Measurements from ENCODE around the gene RAE1. TPM values are rescaled to one million over a fixed set of nuclear protein-coding genes. Genes with fewer than 3 reads are reported as not detected.

RAE1 gene
- total and polyA plus RNA-seq, 8 donors: 16.4 to 55.5 (median 49.5) TPM

DNA sequence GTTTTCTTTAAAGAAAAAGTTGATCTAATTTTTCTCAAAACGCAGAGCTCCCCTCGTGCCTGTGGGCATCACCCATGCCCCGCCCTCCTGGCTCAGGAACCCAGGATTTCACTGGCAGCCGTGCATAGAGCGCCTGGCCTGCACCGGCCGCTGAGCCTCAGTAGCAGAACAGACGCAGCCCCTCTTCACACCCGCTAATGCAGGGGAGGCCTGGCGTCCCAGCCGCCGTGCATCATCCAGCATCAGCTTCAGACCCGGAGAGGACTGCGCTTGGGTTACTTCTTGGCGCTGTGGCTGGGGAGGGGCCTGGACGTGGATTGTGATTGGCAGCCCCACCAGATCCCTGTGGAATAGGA is 58.2 kb downstream of the RAE1 start:
- TF ChIP-seq, protein P1, sequence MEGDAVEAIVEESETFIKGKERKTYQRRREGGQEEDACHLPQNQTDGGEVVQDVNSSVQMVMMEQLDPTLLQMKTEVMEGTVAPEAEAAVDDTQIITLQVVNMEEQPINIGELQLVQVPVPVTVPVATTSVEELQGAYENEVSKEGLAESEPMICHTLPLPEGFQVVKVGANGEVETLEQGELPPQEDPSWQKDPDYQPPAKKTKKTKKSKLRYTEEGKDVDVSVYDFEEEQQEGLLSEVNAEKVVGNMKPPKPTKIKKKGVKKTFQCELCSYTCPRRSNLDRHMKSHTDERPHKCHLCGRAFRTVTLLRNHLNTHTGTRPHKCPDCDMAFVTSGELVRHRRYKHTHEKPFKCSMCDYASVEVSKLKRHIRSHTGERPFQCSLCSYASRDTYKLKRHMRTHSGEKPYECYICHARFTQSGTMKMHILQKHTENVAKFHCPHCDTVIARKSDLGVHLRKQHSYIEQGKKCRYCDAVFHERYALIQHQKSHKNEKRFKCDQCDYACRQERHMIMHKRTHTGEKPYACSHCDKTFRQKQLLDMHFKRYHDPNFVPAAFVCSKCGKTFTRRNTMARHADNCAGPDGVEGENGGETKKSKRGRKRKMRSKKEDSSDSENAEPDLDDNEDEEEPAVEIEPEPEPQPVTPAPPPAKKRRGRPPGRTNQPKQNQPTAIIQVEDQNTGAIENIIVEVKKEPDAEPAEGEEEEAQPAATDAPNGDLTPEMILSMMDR (IDR thresholded peaks at IDR 0.05): no peak
- H3K27ac ChIP-seq: no peak overlapping the region
- no peak overlapping the region for H3K4me3 ChIP-seq
- intact Hi-C loops (cut with DNase I): no loop called here
- ATAC-seq (no peak), DNase-seq (peak in 1 of 4 donors; percentile 45)
- peaks cover 0 to 63% of the 10 kb centered on the region in 2 donors for H3K36me3 ChIP-seq
- H3K9me3 ChIP-seq: no peaks in the 10 kb centered on the region
- H3K27me3 ChIP-seq: no peaks in the 10 kb centered on the region
- H3K4me1 ChIP-seq: no peaks in the 10 kb centered on the region

DNA sequence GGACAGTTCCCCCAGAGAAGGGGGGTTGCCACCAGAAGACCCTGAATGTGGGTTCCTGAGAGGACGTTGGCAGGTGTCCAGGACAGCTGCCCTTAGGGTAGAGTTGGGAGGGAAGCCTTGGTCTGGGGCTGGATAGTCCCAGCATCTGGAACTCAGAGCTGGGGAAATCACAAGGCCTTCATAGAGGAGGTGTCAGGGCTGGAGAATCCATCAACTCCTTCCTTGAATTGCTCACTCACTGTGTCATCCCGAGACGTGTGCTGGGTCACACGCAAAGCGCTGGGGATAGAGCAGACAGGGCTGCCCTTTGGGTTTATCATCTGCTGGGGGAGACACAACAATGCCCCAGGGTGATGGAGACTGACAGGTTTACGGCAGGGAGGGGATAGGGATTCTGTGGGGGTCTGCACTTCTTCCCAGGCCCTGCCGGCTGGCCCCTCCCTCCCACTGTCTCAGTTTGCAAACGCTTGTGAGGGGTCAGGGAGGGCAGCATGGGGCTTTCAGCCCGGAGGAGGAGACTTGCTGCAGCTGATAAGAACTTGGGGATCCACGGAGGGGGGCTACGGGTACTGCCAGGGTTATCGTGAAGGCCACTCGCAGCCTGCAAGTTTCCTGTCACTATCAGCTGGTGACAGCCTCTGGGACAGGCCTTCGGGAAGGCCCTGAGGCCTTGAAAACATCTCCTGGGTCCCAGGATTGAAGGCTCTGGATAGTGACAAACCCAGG is 58.8 kb downstream of the RAE1 start:
- TF ChIP-seq, protein P1 (IDR thresholded peaks at IDR 0.05): no peak
- ATAC-seq (no peak), DNase-seq (no peak)
- H3K4me1 ChIP-seq: no peaks in the 10 kb centered on the region
- no peak overlapping the region for H3K27ac ChIP-seq
- H3K27me3 ChIP-seq: no peaks in the 10 kb centered on the region
- peaks cover 0 to 58% of the 10 kb centered on the region in 2 donors for H3K36me3 ChIP-seq
- H3K4me3 ChIP-seq: no peak overlapping the region
- no peaks in the 10 kb centered on the region for H3K9me3 ChIP-seq
- intact Hi-C loops (cut with DNase I): no loop called here

DNA sequence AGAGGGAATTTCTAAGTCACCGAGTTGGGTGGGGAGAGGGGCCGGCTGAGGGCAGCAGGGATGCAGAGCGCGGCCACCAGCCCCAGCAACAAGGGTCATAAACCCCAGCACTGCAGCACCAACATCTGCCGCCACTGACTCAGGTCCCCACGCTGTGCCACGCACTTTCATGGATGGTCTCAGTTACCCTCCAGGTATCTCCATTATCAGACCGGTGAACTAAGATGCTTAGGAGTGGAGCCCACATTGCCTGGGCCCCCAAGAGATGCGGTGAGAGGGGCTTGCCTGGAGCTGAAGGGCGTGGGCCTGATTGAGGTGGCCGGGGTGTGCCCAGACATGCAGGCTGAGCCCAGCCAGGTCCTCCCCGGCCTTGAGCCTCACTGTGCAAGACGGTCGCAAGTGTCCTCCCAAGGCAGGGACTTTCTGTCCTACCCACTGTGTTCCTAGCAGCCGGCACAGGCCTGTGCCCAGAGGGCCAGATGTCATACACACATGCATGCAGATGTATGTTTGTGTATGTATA is 59.4 kb downstream of the RAE1 start:
- TF ChIP-seq, protein P1 (IDR thresholded peaks at IDR 0.05): no peak
- ATAC-seq (no peak), DNase-seq (peak in 1 of 4 donors; percentile 42)
- Histone ChIP-seq H3K9me3 (no peaks in the 10 kb centered on the region), H3K4me3 (no peak overlapping the region), H3K36me3 (peaks cover 0 to 52% of the 10 kb centered on the region in 2 donors), H3K4me1 (no peaks in the 10 kb centered on the region), H3K27ac (no peak overlapping the region), H3K27me3 (no peaks in the 10 kb centered on the region)
- intact Hi-C loops (cut with DNase I): no loop called here

DNA sequence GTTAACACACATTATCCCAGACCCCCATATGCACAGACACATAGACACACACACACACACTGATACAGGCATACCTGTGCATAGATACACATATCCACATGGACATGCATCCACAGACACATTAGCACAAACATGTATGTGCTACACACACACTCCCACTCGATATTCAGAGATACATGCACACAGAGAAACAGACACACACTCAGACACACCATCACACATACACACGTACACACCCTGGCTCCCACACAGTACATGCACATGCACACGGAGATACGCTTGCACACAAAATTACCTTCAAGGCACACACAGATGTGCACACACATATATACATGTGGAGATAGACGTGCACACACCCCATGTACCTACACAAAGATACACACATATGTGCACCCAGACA is 59.9 kb downstream of the RAE1 start:
- no peak for ATAC-seq
- Histone ChIP-seq H3K9me3 (no peaks in the 10 kb centered on the region), H3K4me1 (no peaks in the 10 kb centered on the region), H3K27me3 (no peaks in the 10 kb centered on the region), H3K36me3 (peaks cover 0 to 47% of the 10 kb centered on the region in 2 donors), H3K27ac (no peak overlapping the region), H3K4me3 (no peak overlapping the region)
- TF ChIP-seq, protein P1 (IDR thresholded peaks at IDR 0.05): no peak
- intact Hi-C loops (cut with DNase I): no loop called here
- no peak for DNase-seq

DNA sequence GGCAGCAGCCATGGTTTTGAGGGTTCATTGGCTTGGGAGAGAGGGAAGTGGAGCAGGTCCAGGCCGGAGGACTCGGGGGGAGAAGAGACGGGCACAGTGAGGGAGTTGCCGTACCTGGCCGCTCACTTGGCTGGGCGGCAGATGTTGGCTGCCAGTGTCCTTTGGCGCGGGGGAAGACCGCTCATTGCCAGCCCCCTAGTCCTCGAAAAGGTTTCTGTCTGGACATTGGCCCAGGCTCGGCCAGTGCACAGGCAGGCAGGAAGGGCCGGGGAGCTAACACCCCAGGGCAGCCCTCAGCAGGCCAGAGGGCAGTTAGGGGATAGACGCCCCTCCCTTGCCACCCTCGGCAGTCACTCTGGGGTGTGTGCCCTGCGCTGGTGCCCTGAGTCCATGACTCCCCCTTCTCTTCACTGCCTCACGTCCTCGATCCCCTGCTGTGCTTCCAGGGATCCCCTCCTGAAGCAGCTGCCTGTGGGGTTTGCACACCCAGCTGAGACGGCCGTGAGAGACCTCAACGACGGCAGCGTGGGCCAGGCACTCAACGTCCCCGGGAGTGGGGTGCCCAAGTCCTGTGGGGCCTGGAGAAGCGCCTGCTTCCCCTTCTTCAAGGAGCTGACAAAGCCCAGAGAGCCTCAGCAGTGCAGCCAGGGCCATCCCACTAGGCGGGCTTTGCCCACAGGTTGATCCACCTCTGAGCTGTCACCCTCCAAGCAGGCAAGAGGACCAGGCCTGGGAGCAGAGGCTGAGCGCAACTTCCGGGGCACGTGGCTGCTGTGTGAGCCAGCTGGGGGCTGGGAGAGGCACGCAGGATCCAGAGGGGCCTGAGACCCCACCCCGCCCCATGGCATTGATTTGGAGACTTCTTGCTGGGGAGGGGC is 60.6 kb downstream of the RAE1 start:
- TF ChIP-seq, protein P1 (IDR thresholded peaks at IDR 0.05): no peak
- ATAC-seq: no peak
- intact Hi-C loops (cut with DNase I): no loop called here

More for the DNA sequence above, 60.6 kb downstream of the RAE1 start:
- H3K4me1 ChIP-seq: no peaks in the 10 kb centered on the region
- H3K36me3 ChIP-seq: peaks cover 0 to 40% of the 10 kb centered on the region in 2 donors
- H3K4me3 ChIP-seq: no peak overlapping the region
- H3K9me3 ChIP-seq: no peaks in the 10 kb centered on the region
- DNase-seq: peak in 1 of 4 donors; percentile 67
- no peaks in the 10 kb centered on the region for H3K27me3 ChIP-seq
- H3K27ac ChIP-seq: no peak overlapping the region

Measured in left lung (tissue), 10 donors.